H1 (cell line): ENCODE data around the gene P4HA1.

Experiments used
- ATF3 ChIP-seq: IDR thresholded peaks from 2 replicates; pipeline ENCODE4 v1.6.1; 2011; ENCODE audit warnings: low read depth, mild to moderate bottlenecking, low read length; ENCODE audit not compliant: insufficient read depth
- CTCF ChIP-seq, 3 experiments: IDR thresholded peaks; 1 replicate in 2 of 3; 2 replicates in 1 of 3; pipeline versions ENCODE4 v1.5.1 to v1.6.1; 2011; ENCODE audit warnings: low read length in 3 of 3, mild to moderate bottlenecking in 3 of 3, inconsistent platforms in 2 of 3, low read depth in 1 of 3, moderate library complexity in 1 of 3; ENCODE audit not compliant: insufficient read depth in 1 of 3; ENCODE audit errors: control extremely low read depth in 1 of 3
- EZH2 ChIP-seq: fragments of 200-600 bp; sonication (generic); IDR thresholded peaks from 2 replicates; pipeline ENCODE4 v1.7.1; 2012; ENCODE audit warnings: low read depth, mild to moderate bottlenecking, moderate library complexity, low read length, inconsistent platforms; ENCODE audit not compliant: severe bottlenecking
- POLR2AphosphoS5 ChIP-seq: IDR thresholded peaks from 2 replicates; pipeline ENCODE4 v1.6.1; 2011; ENCODE audit warnings: low read depth, low read length

DNA sequence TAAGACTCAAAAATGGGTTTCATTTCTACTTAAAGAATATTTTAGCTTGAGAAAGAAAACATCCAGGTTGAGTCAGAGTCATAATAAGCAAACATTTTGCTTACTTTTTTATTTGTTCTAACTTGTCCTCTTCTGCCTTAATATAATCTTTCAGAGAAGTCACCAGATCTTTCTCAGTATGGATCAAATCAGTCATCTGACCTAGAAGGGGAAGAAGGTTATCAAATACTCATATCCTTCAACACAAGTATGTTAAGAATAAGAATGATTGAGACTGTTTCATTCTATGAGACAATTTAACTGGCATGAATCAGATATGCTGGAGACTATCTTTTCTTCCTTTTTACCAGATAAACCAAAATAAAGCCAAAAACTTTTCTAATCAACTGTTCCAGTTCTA lies 23.0 kb downstream of the P4HA1 start:
- TF ChIP-seq CTCF (IDR thresholded peaks at IDR 0.05; ENCODE audit: control extremely low read depth in 1 of 3, insufficient read depth in 1 of 3, low read depth in 1 of 3, low read length in 3 of 3) (no peak), ATF3 (no peak), POLR2AphosphoS5 (no peak), EZH2 (no peak)
